GM19452 (cell line): ENCODE measurements around the gene MED14.

Experiments used
- ATAC-seq: cut with Tn5 transposase; IDR thresholded peaks from one replicate; pipeline ENCODE4 v1.9.1; 2021; ENCODE audit not compliant: unreplicated experiment

Gene MED14

GRCh38 chrX:40729598-40730584 lies 5.5 kb downstream of the MED14 start:
- no peak for ATAC-seq

DNA sequence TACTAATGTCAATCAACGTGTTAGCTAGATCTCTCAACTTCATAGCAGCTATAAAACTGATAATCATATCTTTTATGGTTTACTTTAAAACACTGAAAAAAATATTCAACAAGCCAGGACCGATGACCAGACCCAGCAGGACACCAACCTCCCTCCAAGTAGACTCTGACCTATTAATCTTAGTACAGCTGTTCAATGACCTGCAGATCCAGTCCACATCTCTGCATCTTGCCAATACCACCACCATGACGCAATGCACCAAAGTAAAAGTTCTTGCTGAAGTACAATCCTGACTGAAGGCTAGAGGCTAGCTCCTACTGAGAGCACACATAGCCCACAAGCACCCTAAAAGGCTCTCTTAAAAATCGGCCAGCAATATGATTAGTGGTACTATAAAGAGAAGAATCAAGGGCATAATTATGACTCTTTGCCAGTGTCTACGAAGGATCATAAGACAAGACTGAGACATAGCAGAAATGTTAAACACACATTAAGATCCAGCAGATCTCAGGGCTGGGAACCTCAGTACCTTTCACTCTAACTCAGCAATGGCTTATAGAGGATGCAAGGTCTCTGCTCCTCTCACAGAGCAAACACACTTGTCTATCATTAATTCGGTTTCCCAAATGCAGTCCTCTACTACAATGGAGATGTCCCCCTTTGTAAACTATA lies 7.6 kb downstream of the MED14 start:
- no peak for ATAC-seq

- no peak for ATAC-seq
These were observed 8.2 kb downstream of the MED14 start for GRCh38 chrX:40727093-40727492.

GRCh38 chrX:40722930-40723329 lies 12.4 kb downstream of the MED14 start:
- no peak for ATAC-seq

DNA sequence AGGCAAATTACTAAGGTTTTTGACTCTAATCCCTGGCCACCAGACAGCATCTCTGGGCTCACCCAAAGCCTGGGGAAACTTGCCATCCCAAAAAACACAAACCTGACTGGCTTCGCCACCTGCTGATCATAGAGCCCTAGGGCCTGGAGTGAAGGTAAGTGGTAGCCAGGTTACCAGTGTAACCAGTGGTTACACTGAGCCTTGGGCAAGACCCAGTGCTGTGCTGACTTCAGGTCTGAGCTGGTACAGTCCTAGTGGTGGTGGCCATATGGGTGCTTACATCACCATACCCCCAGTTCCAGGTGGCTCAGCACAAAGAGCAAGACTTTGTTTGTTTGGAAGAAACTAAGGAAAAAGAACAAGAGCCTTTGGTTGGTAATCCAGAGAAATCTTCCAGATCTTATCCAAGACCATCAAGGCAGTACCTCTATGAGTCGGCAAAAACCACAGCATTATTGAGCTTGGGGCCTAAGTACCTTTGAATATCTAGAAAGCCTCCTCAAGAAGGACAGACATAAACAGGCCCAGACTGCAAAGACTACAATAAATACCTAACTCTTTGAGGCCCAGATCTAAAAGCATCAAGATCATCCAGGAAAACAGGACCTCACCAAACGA lies 13.7 kb downstream of the MED14 start:
- ATAC-seq: no peak

- ATAC-seq: no peak
These were observed 14.6 kb downstream of the MED14 start for GRCh38 chrX:40720792-40721191.

DNA sequence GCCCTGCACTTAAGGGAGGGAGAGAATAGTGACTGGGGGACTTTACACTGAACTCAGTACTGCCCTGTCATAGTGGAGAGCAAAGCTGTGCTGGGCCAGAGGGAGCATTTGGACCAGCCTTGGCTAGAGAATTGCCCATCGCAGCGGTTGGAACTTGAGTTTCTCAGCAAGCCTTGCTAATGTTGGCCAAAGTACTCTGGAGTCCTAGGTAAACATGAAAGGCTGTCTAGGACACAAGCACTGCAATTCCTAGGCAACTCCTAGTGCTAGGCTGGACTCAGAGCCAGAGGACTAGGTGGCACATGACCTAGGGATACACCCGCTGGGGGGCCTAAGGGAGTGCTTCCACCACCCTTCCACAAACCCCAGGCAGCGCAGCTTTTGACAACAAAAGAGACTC lies 15.0 kb downstream of the MED14 start:
- ATAC-seq: no peak

DNA sequence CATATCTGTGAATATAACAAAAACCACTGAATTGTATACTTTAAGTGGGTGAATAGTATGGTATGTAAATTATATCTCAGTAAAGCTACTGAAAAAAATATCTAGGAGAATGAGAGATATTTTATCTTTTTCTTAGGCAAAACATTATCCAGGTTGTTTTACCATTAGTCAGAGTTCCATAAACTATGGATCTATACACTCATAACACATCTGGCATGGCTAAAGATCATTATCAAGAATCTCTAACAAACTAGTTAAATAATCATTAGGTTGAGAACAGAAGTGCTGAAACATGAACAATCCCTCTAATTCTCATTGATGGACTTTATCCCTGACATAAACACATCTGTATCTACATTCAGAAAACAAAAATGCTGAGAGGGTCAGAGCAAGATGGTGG lies 15.6 kb downstream of the MED14 start:
- ATAC-seq: no peak

DNA sequence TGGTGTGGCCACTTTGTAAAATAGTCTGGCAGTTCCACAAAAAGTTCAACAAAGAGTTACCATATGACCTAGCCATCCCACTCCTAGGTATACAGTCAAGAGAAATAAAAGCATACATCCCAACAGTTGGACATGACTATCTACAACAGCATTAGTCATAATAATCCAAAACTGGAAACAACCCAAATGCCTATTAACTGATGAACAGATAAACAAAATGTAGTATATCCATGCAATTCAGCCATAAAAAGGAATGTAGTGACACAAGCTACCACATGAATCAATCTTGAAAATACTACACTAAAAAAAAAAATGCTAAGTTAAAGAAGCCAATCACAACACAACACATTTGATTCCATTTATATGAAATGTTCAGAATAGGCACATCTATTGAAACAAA lies 16.1 kb downstream of the MED14 start:
- no peak for ATAC-seq

DNA sequence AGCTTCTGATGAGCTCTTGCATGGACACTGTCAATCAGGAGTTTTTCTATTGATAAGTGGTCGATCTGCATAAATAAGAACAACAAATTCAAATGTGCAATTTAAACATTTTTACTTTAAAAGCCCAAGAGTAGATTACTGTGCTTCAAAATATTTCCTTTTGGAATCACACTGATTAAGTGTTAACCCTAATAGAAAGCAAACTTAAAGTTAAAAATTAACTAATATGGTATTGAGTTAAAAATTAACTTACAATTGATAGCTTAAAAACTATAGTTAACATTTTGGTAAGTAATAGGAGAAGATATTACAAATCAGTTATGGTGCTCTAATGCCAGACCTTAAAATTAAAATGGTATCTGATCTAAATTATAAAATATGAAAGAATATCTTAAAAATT lies 25.9 kb downstream of the MED14 start:
- ATAC-seq: no peak

GRCh38 chrX:40705658-40706312 lies 29.6 kb downstream of the MED14 start:
- no peak for ATAC-seq

GRCh38 chrX:40700640-40701342 lies 34.6 kb downstream of the MED14 start:
- no peak for ATAC-seq

- ATAC-seq: no peak
These were observed 36.5 kb downstream of the MED14 start for GRCh38 chrX:40698851-40699250.

GRCh38 chrX:40694802-40695201 lies 40.5 kb downstream of the MED14 start:
- ATAC-seq: no peak

DNA sequence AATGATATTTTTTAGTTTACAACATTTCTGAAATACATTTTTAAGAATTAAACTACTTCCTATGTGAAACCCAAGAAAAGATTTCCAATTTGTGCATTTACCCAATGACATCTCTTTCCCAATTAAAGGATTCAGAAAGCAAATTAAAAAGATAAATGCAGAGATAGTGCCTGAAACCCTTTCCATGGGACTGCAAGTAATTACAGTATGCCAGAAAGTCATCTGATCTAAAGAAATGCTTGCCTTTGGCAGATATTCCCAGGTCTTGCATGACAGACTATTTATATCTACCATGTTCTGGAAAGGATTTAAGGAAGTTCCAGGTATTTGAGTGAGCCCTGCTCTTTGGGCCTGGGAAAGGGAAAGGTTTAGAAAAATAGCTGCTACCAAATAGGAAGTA lies 46.4 kb downstream of the MED14 start:
- ATAC-seq: no peak

GRCh38 chrX:40687169-40687568 lies 48.2 kb downstream of the MED14 start:
- no peak for ATAC-seq

DNA sequence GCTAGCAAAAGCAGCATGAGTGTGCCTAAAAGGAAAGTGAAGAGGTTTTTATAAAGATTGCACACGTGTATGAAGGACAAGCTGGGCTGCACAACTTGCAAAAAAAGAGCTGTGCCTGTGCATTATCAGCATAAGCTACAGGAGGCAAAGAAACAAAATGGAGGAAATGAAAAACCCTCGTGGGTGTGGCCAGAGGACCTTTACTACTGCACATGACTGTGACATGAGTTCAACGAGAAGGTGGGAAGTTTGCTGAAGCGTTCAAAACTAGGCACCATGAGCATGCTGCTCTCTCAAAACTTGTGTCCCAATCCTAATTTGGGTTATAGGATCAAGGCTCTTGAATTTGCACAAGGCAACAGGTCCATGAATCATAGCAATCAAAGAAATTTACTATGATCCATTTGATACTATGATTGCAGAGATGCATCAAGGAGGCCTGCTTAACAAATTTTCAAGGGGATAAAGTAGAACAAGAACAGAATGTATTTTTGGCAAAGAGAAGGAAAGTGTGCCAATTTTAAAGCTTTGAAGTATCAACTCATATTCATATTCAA lies 49.9 kb downstream of the MED14 start:
- no peak for ATAC-seq

- no peak for ATAC-seq
These were observed 51.2 kb downstream of the MED14 start for GRCh38 chrX:40684092-40684491.

- ATAC-seq: no peak
These were observed 52.1 kb downstream of the MED14 start for GRCh38 chrX:40683245-40683644.

DNA sequence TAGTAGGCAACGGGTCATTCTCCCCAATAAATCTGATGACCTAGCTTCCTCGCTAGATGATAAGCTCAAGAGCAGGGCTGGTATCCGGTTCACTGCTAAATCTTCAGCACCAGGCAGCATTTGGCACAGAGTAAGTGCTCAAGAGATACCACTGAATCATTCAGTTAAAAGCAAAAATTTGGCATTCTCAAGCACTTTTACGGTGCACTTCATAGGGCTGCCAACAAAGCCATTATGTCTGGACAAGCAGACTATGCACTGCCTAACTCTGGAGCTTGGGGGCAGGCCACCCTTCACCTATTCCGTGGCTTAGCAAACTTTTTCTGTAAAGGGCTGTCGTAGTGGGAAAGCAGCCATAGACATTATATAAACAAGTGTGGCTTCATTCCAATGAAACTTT lies 64.2 kb downstream of the MED14 start:
- ATAC-seq: no peak
